HG02943 (cell line): ENCODE measurements around the gene NRCAM.
A peak's percentile ranks its signal among the peaks of the same experiment; 100 is the strongest.

Source experiments
- ATAC-seq: cut with Tn5 transposase; IDR thresholded peaks from one replicate; pipeline ENCODE4 v1.9.1; 2021; ENCODE audit warnings: mild to moderate bottlenecking, low read depth, moderate library complexity; ENCODE audit not compliant: unreplicated experiment

Gene NRCAM

DNA sequence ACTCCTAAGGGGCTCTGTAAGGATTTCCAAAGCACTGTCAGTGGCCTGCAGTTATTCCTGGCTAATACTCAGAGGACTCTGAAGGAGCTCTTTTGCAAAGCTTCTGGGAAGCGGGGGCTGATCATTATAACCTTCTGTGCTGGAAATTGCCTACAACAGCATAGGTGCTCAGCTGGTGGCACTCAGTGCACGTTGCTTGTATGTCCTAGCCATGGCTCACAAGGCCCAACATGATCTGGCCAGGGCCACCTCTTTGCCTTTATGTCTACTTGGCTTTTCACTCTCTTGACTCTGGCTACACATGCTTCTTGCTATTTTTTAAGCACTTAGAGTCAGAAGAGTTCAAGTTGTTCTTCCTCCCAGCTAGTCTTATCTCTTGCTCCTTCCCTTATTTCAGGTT lies 343.6 kb downstream of the NRCAM start:
- no peak for ATAC-seq

DNA sequence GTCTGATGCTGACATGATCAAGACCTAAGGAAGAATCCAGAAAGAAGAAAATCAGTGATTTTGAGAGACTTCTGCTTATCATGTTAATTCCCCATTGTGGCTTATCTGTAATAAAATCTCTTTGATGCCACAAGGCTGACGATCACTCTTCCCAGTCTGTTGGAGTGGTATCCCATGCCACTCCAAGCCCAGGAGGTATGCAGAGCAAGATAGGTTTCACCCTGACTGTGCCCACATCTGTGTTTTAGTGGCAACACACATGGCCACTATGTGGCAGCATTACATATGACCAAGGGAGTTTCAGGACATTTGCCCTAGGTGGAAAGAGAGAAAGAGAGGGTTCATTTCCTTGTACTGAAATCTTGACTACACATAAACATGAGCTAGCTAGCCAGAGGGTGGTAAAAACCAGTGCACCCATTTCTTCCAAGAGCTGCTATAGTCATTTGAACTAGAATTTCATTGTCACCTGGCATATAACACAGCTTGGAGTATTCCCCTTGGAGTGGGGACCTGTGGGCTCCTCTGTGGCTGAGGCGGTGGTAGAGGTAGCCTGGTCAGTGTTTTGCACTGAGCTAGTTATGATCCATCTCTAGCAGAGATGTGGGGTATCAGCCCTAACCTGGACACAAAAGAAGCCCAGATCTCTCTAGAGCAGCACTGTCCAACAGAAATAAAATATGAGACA lies 346.9 kb downstream of the NRCAM start:
- peak; percentile 61 for ATAC-seq

DNA sequence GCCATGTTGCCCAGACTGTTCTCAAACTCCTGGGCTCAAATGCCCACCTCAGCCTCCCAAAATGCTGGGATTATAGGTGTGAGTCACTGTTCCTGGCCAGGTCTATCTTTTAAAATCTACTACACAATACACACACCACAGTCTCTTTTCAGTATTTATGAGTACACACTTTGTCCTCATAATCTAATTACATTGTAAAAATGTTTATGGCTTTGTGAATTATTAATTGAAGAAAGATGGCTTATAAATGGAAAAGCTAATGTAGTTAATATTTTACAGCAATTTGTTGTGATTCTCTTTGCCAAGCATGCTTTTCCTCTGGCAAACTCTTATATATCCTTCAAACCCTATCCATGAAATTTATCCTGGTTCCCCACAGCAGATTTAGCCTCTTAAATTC lies 348.1 kb downstream of the NRCAM start:
- ATAC-seq = no peak

GRCh38 chr7:108104324-108104723 lies 351.9 kb downstream of the NRCAM start:
- ATAC-seq = no peak

GRCh38 chr7:108103558-108104298 lies 352.5 kb downstream of the NRCAM start:
- ATAC-seq = no peak

DNA sequence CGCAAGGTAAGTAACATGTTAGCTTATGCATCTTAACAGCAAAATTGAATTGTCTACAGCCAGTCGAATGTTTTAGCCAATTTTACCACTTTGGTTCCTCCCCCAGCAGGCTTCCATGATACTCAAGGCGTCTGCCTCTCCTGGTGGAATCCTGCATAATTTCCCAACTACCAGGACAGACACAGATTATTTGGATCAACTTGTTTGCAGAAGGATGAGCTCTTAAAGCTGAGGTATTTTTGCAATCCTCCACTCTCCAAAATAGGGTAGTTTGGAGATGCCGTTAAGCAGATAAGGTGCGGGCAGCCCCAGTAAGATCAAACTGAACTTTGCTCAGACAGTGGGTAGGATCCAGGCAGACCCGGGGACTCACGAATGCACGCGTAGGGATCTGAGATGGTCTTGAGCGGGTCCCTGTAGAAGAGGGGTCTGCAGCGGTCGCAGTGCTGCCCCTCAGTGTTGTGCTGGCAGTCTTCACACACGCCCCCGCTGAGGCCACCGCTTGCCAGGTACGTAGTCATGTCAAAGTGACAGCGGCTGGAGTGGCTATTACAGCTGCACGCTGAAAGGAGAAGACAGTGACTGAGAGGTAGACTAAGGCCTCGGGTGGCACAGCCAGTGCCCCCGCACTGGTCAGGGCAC lies 353.4 kb downstream of the NRCAM start:
- no peak for ATAC-seq

- ATAC-seq = no peak
These were observed 354.5 kb downstream of the NRCAM start for GRCh38 chr7:108101759-108102158.

DNA sequence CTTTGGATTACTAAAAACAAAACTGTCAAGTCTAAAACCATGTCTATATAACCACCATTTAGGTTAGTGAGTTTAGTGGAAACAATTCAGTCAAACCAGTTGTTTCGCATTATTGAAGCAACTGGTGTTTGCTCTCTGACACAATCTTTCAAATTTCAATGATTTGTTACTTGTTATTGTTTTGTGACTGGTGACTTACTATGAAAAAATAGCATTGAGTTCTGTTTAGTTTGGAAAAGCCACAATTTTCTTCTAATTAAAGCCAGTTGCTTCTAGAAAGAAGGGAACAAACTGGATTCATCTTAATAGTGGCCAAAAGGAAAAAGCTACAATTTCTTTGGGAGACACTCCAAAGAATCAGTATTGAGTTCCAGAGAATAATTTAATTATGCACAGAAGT lies 356.5 kb downstream of the NRCAM start:
- no peak for ATAC-seq

DNA sequence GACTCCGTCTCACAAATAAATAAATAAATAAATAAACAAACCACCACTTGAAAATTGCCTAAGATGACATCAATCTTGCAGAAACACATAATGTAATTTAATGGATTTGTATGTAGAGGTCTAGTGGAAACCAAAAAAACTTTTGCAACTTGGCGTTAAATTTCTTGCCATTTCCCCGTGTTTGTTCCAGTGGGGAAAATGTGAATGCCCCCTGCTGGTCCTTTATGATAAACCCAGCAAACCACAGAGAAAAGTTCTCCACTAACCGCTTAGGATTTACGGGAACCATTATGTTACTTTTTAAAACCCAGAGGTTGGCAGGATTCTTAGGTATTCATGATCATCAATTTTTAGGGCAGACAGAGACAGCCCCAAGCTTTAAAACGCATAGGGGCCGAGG lies 358.5 kb downstream of the NRCAM start:
- no peak for ATAC-seq
